ENCODE measurements around the gene AKR1E2. TPM values are rescaled to one million over a fixed set of nuclear protein-coding genes. Genes with fewer than 3 reads are reported as not detected.

The AKR1E2 gene
- total RNA-seq, 1 donor from 2014 or later: 10.0 TPM

DNA sequence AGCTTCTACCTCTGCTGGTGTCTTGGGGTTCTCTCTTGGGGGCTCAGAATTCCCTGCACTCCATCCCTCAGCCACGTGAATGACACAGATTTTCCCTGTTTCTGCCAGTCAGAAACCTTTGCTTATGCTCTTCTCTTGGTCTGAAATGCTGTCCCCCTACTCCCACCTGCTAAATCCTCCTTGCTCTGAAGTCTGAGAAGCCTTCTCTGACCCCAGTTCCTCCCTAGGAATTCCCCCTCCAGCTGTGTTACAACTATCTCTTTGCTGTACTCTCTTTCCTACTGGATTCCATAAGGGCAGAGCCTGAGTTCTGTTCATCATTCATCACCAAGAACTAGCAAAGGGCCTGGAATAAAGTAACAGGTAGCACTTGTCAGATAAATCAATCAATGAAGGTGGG, 33.6 kb upstream of the AKR1E2 start:
- ATAC-seq: no peak
- no peak for DNase-seq
- H3K36me3 ChIP-seq: no peaks in the 10 kb centered on the region
- no peak overlapping the region for H3K4me3 ChIP-seq
- no peak overlapping the region for H3K27ac ChIP-seq
- H3K4me1 ChIP-seq: no peaks in the 10 kb centered on the region
- H3K9me3 ChIP-seq: no peaks in the 10 kb centered on the region
- H3K27me3 ChIP-seq: peaks cover 5% of the 10 kb centered on the region
- intact Hi-C loops (cut with DNase I): no loop called here
- no peak for TF ChIP-seq CTCF (IDR thresholded peaks at IDR 0.05)

DNA sequence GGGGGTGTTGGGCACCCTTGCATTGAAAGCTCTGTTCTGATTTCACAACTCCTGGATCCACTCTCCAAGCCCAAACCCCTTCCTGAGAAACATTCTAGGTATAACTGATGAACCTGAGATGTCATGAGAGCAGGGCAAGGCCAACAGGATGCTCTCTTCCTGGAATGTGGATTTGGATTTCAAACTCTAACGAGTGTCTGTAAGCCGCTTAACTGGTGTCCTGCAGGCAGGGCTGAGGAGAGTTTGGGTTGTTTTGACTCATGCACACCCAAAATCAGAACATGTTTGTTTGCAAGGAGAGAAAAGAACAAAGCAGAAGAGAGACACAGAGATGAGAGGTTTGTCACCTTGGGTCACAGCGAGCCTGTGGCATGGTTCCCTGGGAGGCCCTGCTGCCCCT, 24.6 kb upstream of the AKR1E2 start:
- intact Hi-C loops (cut with DNase I): no loop called here
- Histone ChIP-seq H3K4me3 (no peak overlapping the region), H3K9me3 (no peaks in the 10 kb centered on the region), H3K27me3 (no peaks in the 10 kb centered on the region), H3K36me3 (no peaks in the 10 kb centered on the region), H3K4me1 (no peaks in the 10 kb centered on the region), H3K27ac (no peak overlapping the region)
- ATAC-seq (no peak), DNase-seq (no peak)
- TF ChIP-seq CTCF (IDR thresholded peaks at IDR 0.05): no peak

DNA sequence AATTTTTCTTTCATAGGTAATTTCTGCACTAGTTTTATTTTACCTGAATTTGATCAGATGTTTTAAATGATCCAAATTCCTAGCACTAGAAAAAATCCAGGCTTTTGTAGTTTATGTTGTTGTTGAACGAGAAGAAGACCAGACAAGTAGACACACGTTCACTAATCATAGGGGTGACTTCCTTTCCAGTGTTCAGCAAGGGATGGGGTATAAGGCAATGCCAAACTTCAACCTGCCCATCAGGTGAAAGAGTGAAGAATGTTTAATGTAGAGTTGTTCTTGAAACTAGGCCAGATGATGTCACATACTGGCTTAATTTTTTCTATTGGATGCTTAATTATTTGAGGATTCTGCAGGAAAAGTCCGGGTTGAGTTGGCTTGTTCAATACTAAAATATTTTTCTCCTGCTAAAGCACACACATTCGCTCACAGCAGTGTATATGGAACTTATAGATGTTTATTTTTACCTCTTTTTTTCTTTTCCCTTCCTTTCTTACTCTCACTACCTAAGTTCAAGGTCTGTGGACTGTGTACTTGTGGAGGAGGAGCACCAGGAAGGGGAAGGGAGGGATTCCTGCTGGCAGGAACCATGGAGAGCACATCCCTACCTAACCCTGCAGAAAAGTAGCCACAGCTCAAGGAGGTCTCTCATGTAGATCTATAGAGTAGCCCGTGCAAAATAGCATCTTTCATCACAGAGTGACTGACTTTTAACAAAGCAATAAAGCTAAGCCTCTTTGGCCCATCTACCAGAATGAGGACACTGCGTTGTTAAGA, 23.1 kb upstream of the AKR1E2 start:
- H3K27me3 ChIP-seq: no peaks in the 10 kb centered on the region
- H3K27ac ChIP-seq: no peak overlapping the region
- H3K36me3 ChIP-seq: no peaks in the 10 kb centered on the region
- no peak overlapping the region for H3K4me3 ChIP-seq
- ATAC-seq: no peak
- intact Hi-C loops (cut with DNase I): no loop called here
- DNase-seq: no peak
- no peak for TF ChIP-seq CTCF (IDR thresholded peaks at IDR 0.05)
- no peaks in the 10 kb centered on the region for H3K4me1 ChIP-seq
- H3K9me3 ChIP-seq: no peaks in the 10 kb centered on the region

DNA sequence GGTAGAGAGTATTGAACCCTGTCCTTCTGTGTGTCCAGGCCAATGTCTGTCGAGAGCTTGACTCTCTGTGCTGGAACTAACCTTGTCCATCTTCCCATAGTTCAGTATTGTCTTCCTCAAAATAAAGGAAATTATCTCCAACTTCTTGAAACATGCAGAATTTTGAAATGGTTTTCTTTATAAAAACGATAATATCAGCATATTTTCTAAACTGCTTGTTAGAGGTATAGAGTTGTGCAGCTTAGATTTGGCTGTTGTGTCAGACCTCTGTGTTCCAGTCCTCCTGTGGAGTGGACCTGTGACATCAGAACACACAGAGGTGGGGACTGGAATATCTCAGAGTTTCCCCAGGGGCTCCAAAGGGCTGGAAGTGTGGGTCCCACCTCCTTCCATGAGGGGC, 22.2 kb upstream of the AKR1E2 start:
- intact Hi-C loops (cut with DNase I): no loop called here
- Histone ChIP-seq H3K9me3 (no peaks in the 10 kb centered on the region), H3K27ac (no peak overlapping the region), H3K27me3 (no peaks in the 10 kb centered on the region), H3K4me3 (no peak overlapping the region), H3K4me1 (no peaks in the 10 kb centered on the region), H3K36me3 (no peaks in the 10 kb centered on the region)
- no peak for TF ChIP-seq CTCF (IDR thresholded peaks at IDR 0.05)
- ATAC-seq: no peak
- DNase-seq: no peak

DNA sequence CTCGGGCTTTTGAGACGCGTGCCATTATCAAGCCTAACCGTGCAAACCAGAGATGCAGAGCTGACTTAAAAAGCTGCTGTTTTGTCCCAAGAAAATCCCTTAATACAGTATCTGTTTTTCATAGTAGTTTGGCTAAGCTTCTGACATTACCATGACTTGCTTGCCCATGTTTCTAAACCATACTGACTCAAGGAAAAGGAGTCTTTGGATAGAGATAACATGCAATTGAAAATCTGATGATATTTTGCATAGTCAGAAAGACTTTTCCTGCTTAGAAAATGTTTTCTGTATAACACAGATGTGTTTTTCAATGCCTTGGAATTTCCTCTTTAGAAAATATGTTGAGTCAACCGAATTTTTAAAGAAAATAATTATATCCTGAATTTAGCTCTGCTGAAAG, 21.5 kb upstream of the AKR1E2 start:
- Histone ChIP-seq H3K36me3 (no peaks in the 10 kb centered on the region), H3K4me3 (no peak overlapping the region), H3K9me3 (no peaks in the 10 kb centered on the region), H3K27ac (no peak overlapping the region), H3K4me1 (no peaks in the 10 kb centered on the region), H3K27me3 (no peaks in the 10 kb centered on the region)
- intact Hi-C loops (cut with DNase I): no loop called here
- no peak for ATAC-seq
- DNase-seq: no peak
- TF ChIP-seq CTCF (IDR thresholded peaks at IDR 0.05): no peak

GRCh38 chr10:4806534-4806933, 19.5 kb upstream of the AKR1E2 start:
- no peaks in the 10 kb centered on the region for H3K27me3 ChIP-seq
- H3K36me3 ChIP-seq: no peaks in the 10 kb centered on the region
- ATAC-seq (no peak), DNase-seq (no peak)
- no peak overlapping the region for H3K4me3 ChIP-seq
- H3K4me1 ChIP-seq: no peaks in the 10 kb centered on the region
- H3K27ac ChIP-seq: no peak overlapping the region
- no peak for TF ChIP-seq CTCF (IDR thresholded peaks at IDR 0.05)
- no peaks in the 10 kb centered on the region for H3K9me3 ChIP-seq
- intact Hi-C loops (cut with DNase I): no loop called here
